ENCODE measurements around the gene GLB1L3. TPM values are rescaled to one million over a fixed set of nuclear protein-coding genes. Genes with fewer than 3 reads are reported as not detected.

The GLB1L3 gene
- total RNA-seq, 4 donors from 2014 or later, result not detected

DNA sequence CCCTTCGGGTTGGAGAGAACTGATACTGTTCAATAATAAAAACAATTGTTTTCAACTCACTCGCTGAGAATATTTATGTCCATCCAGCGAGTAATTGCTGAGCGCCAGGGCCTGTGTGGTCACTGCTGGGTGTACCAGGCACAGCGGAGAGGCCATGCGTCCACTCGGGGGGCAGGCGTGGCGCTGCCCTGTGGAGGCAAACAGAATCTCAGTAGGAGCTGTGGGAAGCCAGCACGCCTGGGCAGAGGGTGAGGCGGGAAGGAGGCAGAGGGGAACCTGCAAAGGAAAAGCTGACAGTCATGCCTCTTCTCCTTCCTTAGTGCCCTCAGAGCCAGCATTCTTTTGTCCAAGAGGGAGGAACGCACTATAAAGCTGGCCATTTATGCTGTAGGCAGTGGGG is 11.4 kb downstream of the GLB1L3 start:
- intact Hi-C loops (cut with DNase I; ENCODE audit: low total_unique reads), result no loop called here
- Histone ChIP-seq H3K27ac (no peak overlapping the region), H3K4me3 (no peak overlapping the region), H3K27me3 (peaks cover 0 to under 1% (median 0%) of the 10 kb centered on the region in 3 donors), H3K9me3 (no peaks in the 10 kb centered on the region), H3K36me3 (no peaks in the 10 kb centered on the region), H3K4me1 (no peaks in the 10 kb centered on the region)
- TF ChIP-seq, protein P1, sequence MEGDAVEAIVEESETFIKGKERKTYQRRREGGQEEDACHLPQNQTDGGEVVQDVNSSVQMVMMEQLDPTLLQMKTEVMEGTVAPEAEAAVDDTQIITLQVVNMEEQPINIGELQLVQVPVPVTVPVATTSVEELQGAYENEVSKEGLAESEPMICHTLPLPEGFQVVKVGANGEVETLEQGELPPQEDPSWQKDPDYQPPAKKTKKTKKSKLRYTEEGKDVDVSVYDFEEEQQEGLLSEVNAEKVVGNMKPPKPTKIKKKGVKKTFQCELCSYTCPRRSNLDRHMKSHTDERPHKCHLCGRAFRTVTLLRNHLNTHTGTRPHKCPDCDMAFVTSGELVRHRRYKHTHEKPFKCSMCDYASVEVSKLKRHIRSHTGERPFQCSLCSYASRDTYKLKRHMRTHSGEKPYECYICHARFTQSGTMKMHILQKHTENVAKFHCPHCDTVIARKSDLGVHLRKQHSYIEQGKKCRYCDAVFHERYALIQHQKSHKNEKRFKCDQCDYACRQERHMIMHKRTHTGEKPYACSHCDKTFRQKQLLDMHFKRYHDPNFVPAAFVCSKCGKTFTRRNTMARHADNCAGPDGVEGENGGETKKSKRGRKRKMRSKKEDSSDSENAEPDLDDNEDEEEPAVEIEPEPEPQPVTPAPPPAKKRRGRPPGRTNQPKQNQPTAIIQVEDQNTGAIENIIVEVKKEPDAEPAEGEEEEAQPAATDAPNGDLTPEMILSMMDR (IDR thresholded peaks at IDR 0.05 in 4 of 5, conservative IDR thresholded peaks at IDR 0.05 in 1 of 5), result no peak
- no peak for TF ChIP-seq POLR2A (IDR thresholded peaks at IDR 0.05)
- DNase-seq, result no peak
- ATAC-seq, result no peak
- in situ Hi-C loops (cut with MboI; ENCODE audit: low sequenced_read_pairs in 4 of 4), result no loop called here

DNA sequence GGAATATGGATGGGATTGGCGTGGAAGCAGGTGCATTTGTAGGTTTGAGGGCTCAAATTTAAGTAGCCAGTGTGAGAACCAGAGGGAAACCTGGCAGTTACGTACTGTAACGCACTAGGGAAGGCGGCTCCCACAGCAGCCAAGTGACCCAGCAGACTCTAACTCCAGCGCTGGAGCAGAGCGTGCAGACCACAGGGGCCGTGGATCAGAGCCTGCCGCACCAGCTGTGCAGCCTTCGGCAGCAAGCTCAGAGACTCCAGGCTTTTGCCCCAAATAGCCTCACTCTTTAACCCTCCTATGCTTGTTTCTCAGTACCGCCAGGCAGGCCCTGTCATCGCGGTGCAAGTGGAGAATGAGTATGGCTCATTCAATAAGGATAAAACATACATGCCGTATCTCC is 12.3 kb downstream of the GLB1L3 start:
- Histone ChIP-seq H3K27me3 (no peaks in the 10 kb centered on the region), H3K4me3 (no peak overlapping the region), H3K9me3 (no peaks in the 10 kb centered on the region), H3K4me1 (no peaks in the 10 kb centered on the region), H3K36me3 (no peaks in the 10 kb centered on the region), H3K27ac (no peak overlapping the region)
- intact Hi-C loops (cut with DNase I; ENCODE audit: low total_unique reads) (no loop called here), in situ Hi-C loops (cut with MboI; ENCODE audit: low sequenced_read_pairs in 4 of 4) (no loop called here)
- ATAC-seq, result no peak
- no peak for DNase-seq
- TF ChIP-seq POLR2A (IDR thresholded peaks at IDR 0.05), result no peak
- TF ChIP-seq, protein P1 (IDR thresholded peaks at IDR 0.05 in 4 of 5, conservative IDR thresholded peaks at IDR 0.05 in 1 of 5), result no peak

DNA sequence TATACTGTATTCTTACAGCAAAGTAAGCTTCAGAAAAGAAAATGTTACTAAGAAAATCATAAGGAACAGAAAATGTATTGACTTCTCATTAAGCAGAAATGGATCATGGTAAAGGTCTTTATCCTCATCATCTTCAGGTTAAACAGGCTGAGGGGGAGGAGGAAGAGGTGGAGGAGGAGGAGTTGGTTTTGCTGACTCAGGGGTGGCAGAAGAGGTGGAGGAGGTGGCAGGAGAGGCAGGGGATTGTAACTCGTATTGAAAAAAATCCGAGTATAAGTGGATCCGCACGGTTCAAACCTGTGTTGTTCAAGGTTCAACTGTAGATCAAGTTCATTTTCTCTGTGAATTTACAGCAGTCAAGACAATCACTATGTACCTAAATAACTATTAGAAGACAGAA is 13.0 kb downstream of the GLB1L3 start:
- intact Hi-C loops (cut with DNase I; ENCODE audit: low total_unique reads), result no loop called here

DNA sequence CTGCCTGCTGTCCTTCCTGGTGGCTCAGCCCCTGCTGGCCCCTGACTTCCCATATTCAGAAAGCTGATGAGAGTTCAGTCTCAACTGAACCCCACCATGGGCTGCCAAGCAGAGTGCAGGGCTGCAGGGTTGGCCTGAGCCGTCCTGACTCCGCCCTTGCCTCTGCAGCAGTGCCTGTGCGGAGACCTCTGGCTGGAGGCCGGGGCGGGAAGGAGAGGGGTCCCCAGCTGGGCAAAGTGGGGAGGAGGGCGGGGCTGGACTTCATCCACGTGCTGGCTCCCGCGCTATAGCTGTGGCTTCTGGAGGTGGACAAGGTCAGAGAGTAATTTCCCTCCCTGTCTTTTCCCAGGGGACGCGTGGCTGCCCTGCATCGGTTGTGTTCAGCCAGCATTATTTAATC is 13.6 kb downstream of the GLB1L3 start:
- Histone ChIP-seq H3K4me3 (no peak overlapping the region), H3K27ac (no peak overlapping the region), H3K4me1 (no peaks in the 10 kb centered on the region), H3K36me3 (no peaks in the 10 kb centered on the region), H3K9me3 (no peaks in the 10 kb centered on the region), H3K27me3 (no peaks in the 10 kb centered on the region)
- no peak for ATAC-seq
- intact Hi-C loops (cut with DNase I; ENCODE audit: low total_unique reads) (no loop called here), in situ Hi-C loops (cut with MboI; ENCODE audit: low sequenced_read_pairs in 4 of 4) (no loop called here)
- TF ChIP-seq POLR2A (IDR thresholded peaks at IDR 0.05), result no peak
- TF ChIP-seq, protein P1 (IDR thresholded peaks at IDR 0.05 in 4 of 5, conservative IDR thresholded peaks at IDR 0.05 in 1 of 5), result no peak
- DNase-seq, result no peak

More for the DNA sequence above, 13.0 kb downstream of the GLB1L3 start:
- ATAC-seq (no peak), DNase-seq (no peak)
- Histone ChIP-seq H3K36me3 (no peaks in the 10 kb centered on the region), H3K4me3 (no peak overlapping the region), H3K27ac (no peak overlapping the region), H3K27me3 (no peaks in the 10 kb centered on the region), H3K4me1 (no peaks in the 10 kb centered on the region), H3K9me3 (no peaks in the 10 kb centered on the region)
- in situ Hi-C loops (cut with MboI; ENCODE audit: low sequenced_read_pairs in 4 of 4), result no loop called here
- no peak for TF ChIP-seq POLR2A (IDR thresholded peaks at IDR 0.05)
- TF ChIP-seq, protein P1 (IDR thresholded peaks at IDR 0.05 in 4 of 5, conservative IDR thresholded peaks at IDR 0.05 in 1 of 5), result no peak

DNA sequence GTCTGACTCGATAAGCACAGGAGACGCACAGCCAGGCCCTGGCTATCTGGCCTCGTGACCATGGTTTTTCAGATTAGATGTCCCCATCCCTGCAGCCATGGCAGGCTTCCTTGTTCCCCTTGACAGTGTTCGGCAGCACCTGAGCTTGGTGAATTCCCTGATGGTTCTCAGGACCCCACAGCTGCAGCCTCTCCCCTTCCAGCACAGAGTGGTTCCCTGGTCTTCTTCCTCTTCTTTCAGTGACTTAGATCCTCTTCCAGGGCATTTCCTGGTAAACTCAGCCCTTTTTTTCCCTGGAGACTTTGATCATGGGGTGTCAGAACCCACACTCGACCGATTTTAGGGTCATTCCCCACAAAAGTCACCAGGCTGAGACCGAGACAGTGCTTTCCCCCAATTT is 14.5 kb downstream of the GLB1L3 start:
- intact Hi-C loops (cut with DNase I; ENCODE audit: low total_unique reads) (no loop called here), in situ Hi-C loops (cut with MboI; ENCODE audit: low sequenced_read_pairs in 4 of 4) (no loop called here)
- Histone ChIP-seq H3K4me1 (no peaks in the 10 kb centered on the region), H3K27me3 (no peaks in the 10 kb centered on the region), H3K4me3 (no peak overlapping the region), H3K9me3 (no peaks in the 10 kb centered on the region), H3K27ac (no peak overlapping the region), H3K36me3 (no peaks in the 10 kb centered on the region)
- TF ChIP-seq POLR2A (IDR thresholded peaks at IDR 0.05), result no peak
- TF ChIP-seq, protein P1 (IDR thresholded peaks at IDR 0.05 in 4 of 5, conservative IDR thresholded peaks at IDR 0.05 in 1 of 5), result no peak
- DNase-seq, result no peak
- ATAC-seq, result no peak

Measured in gastrocnemius medialis (tissue), 4 donors.